ENCODE results near the gene PEMT.

DNA sequence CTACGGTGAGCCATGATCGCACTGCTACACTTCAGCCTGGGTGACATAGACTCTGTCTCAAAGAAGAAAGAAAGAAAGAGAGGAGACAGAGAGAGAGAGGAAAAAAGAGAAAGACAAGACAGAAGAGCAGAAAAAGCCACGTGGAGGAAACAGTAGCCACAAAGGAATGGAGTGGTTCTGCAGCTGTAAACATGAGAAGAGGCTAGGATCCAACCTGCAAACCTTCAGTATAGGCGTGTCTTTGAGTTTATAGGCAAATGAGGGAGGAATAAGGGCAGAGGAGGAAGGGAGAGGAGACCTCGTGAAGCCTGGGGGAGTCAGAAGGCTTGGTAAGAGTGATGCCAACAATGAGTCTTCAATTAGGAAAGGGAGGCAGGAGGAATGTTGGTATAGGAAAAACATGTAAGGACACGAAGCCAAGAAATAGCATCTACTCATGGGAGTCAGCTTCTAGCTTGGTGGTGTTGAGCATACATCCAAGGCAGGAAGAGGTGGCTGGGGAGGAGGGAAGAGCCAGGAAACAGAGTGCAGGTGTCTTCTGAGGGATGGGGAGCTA is 110.8 kb downstream of the PEMT start:
- TF ChIP-seq, protein P1, sequence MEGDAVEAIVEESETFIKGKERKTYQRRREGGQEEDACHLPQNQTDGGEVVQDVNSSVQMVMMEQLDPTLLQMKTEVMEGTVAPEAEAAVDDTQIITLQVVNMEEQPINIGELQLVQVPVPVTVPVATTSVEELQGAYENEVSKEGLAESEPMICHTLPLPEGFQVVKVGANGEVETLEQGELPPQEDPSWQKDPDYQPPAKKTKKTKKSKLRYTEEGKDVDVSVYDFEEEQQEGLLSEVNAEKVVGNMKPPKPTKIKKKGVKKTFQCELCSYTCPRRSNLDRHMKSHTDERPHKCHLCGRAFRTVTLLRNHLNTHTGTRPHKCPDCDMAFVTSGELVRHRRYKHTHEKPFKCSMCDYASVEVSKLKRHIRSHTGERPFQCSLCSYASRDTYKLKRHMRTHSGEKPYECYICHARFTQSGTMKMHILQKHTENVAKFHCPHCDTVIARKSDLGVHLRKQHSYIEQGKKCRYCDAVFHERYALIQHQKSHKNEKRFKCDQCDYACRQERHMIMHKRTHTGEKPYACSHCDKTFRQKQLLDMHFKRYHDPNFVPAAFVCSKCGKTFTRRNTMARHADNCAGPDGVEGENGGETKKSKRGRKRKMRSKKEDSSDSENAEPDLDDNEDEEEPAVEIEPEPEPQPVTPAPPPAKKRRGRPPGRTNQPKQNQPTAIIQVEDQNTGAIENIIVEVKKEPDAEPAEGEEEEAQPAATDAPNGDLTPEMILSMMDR (IDR thresholded peaks at IDR 0.05): no peak
- TF ChIP-seq POLR2A (IDR thresholded peaks at IDR 0.05): no peak
